Esophagus muscularis mucosa (tissue), 2 donors: ENCODE data around the gene GGACT.

Experiments
- POLR2A ChIP-seq: fragments of 450-650 bp; IDR thresholded peaks from one replicate; pipeline ENCODE4 v1.6.1; 2017; ENCODE audit warnings: antibody characterized with exemption, moderate library complexity, mild to moderate bottlenecking, low read depth
- POLR2AphosphoS5 ChIP-seq, 2 donors: sonication (generic); formaldehyde crosslinking; IDR thresholded peaks; one replicate each; pipeline ENCODE4 v1.6.1; 2017; ENCODE audit warnings: antibody characterized with exemption in 2 of 2

GRCh38 chr13:100552755-100553154 lies 35.8 kb downstream of the GGACT start:
- TF ChIP-seq POLR2AphosphoS5 (IDR thresholded peaks at IDR 0.05) (no peak), POLR2A (no peak)
